Sigmoid colon (tissue), 4 donors: Measurements from ENCODE around the gene C11orf21.

Experiments
- POLR2AphosphoS5 ChIP-seq, 4 donors: sonication (generic); formaldehyde crosslinking; IDR thresholded peaks; one replicate each; pipeline ENCODE4 v1.6.1; 2017; ENCODE audit warnings: antibody characterized with exemption in 4 of 4
- TF ChIP-seq, protein P1 (sequence below), 4 experiments: fragments of 450-650 bp in 3 of 4; fragments of 200-600 bp in 1 of 4; IDR thresholded peaks; one replicate each; pipeline ENCODE4 v1.5.1; 2016 to 2019; ENCODE audit warnings: antibody characterized with exemption in 4 of 4, mild to moderate bottlenecking in 3 of 4, moderate library complexity in 2 of 4

DNA sequence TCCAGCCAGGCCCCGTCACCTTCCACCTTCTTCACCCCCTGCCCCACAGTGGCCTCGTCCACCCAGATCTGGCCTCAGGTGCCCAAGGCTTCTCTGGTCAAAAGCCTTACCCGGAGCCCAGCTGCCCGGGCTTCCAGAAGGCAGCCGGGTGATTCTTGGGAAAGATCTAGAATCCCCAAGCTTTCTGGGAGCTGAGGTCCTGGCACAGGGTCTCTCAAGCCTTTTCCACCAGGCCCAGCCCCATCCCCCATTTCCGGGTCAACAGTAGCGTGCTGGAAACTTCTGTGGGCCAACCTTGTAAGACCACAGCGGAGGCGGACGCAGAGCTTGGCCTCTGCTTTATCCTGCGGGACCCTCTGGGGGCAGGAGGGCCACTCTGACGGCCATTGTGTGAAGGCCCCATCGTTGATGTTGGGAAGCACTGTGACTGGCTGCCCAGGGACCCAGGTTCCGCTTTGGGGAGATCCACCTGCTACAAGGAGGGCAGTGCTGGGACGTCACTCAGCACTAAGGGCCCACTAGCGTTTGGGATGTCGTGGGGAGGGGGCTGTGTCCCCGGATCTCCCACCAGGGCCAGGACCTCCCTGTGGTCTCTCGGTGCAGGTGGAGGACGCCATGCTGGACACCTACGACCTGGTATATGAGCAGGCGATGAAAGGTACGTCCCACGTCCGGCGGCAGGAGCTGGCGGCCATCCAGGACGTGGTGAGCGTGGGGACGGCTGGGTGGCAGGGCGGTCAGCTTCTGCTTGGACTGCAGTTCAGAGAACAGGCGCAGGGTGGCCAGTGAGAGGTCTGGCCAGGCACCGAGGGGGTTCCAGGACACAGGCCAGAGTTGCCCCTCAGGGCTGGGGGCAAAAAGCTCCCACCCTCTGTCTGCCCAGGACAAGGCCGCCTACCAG is 11.6 kb upstream of the C11orf21 start:
- no peak for TF ChIP-seq POLR2AphosphoS5 (IDR thresholded peaks at IDR 0.05)
- TF ChIP-seq, protein P1, sequence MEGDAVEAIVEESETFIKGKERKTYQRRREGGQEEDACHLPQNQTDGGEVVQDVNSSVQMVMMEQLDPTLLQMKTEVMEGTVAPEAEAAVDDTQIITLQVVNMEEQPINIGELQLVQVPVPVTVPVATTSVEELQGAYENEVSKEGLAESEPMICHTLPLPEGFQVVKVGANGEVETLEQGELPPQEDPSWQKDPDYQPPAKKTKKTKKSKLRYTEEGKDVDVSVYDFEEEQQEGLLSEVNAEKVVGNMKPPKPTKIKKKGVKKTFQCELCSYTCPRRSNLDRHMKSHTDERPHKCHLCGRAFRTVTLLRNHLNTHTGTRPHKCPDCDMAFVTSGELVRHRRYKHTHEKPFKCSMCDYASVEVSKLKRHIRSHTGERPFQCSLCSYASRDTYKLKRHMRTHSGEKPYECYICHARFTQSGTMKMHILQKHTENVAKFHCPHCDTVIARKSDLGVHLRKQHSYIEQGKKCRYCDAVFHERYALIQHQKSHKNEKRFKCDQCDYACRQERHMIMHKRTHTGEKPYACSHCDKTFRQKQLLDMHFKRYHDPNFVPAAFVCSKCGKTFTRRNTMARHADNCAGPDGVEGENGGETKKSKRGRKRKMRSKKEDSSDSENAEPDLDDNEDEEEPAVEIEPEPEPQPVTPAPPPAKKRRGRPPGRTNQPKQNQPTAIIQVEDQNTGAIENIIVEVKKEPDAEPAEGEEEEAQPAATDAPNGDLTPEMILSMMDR (IDR thresholded peaks at IDR 0.05), result no peak
